Vagina (tissue), 2 donors: ENCODE data around the gene PAPSS2. TPM values are rescaled to one million over a fixed set of nuclear protein-coding genes. Genes with fewer than 3 reads are reported as not detected.
"Not testable (repeated sequence)": the region's sequence is repeated elsewhere in the genome, so short reads cannot be mapped to it uniquely, and the experiment has no call there.

Source experiments
- DNase-seq, 2 donors: peaks; one replicate each; pipeline ENCODE4 v3.0.0-alpha.2; 2017; ENCODE audit errors: extremely low spot score in 2 of 2
- H3K27ac ChIP-seq: fragments of 200-600 bp; sonication (generic); one replicate; pipeline ENCODE4 v1.5.1; 2019
- H3K27me3 ChIP-seq: fragments of 200-600 bp; sonication (generic); one replicate; pipeline ENCODE4 v1.5.1; 2019
- H3K36me3 ChIP-seq, 2 donors: fragments of 200-600 bp; sonication (generic); one replicate each; pipeline ENCODE4 v1.5.1; 2017 to 2019
- H3K4me1 ChIP-seq: fragments of 200-600 bp; sonication (generic); one replicate; pipeline ENCODE4 v1.5.1; 2019
- H3K4me3 ChIP-seq, 2 donors: fragments of 200-600 bp; sonication (generic); 1 replicate in 1 of 2; 2 replicates in 1 of 2; pipeline ENCODE4 v1.5.1; 2016 to 2019
- H3K9me3 ChIP-seq: fragments of 200-600 bp; sonication (generic); one replicate; pipeline ENCODE4 v1.5.1; 2019
- CTCF ChIP-seq, 3 experiments: fragments of 450-650 bp in 2 of 3; fragments of 200-600 bp in 1 of 3; sonication (generic) in 1 of 3; IDR thresholded peaks; one replicate each; pipeline ENCODE4 v1.5.1; 2017 to 2019; ENCODE audit warnings: antibody characterized with exemption in 3 of 3, mild to moderate bottlenecking in 2 of 3, moderate library complexity in 2 of 3
- POLR2A ChIP-seq, 2 donors: fragments of 450-650 bp; IDR thresholded peaks; one replicate each; pipeline ENCODE4 v1.6.1; 2017; ENCODE audit warnings: antibody characterized with exemption in 2 of 2, mild to moderate bottlenecking in 2 of 2, moderate library complexity in 2 of 2
- POLR2AphosphoS5 ChIP-seq, 2 donors: sonication (generic); formaldehyde crosslinking; IDR thresholded peaks; one replicate each; pipeline ENCODE4 v1.9.0; 2017; ENCODE audit warnings: antibody characterized with exemption in 2 of 2, mild to moderate bottlenecking in 2 of 2, low read depth in 1 of 2; ENCODE audit not compliant: insufficient read depth in 1 of 2
- intact Hi-C: fragments of 100-400 bp; cut with DNase I; formaldehyde crosslinking; loops from one replicate; pipeline ENCODE4 v1.15.1; 2023
- total RNA-seq: library from RNA; depleted of rRNA; stranded (reverse); fragments of >200 nt; gene quantifications from one replicate; pipeline ENCODE4 v1.2.3, GENCODE V29; 2016

PAPSS2 gene
- 12.3 TPM for total RNA-seq

- Histone ChIP-seq H3K4me1 (peaks cover 18% of the 10 kb centered on the region), H3K4me3 (peak within 1 kb of the TSS; percentile 62 to 74), H3K27ac (peak within 1 kb of the TSS; percentile 90), H3K27me3 (no peaks in the 10 kb centered on the region), H3K9me3 (no peaks in the 10 kb centered on the region), H3K36me3 (no peaks in the 10 kb centered on the region)
- intact Hi-C loops, result loop anchor here (10.0 kb wide), 1 partner anchor 75 kb away; no protein-coding TSS in a partner anchor
- DNase-seq, result no peak
- peak in 1 of 2 donors; percentile 12 for TF ChIP-seq POLR2A (IDR thresholded peaks at IDR 0.05)
- peak in 1 of 2 donors; percentile 68 for TF ChIP-seq POLR2AphosphoS5 (IDR thresholded peaks at IDR 0.05; ENCODE audit: insufficient read depth in 1 of 2, low read depth in 1 of 2)
- no peak for TF ChIP-seq CTCF (IDR thresholded peaks at IDR 0.05)
Observed at GRCh38 chr10:87659571-87660483, at the start of gene PAPSS2. Gene PAPSS2 (plus strand): TSS chr10:87659878. CDS start chr10:87659982, 104 bp downstream.

GRCh38 chr10:87611341-87611740 is 48.3 kb upstream of the PAPSS2 start:
- H3K9me3 ChIP-seq, H3K27me3 ChIP-seq, H3K4me3 ChIP-seq, DNase-seq, H3K4me1 ChIP-seq, H3K27ac ChIP-seq, intact Hi-C loops, H3K36me3 ChIP-seq: not testable (repeated sequence)

GRCh38 chr10:87612115-87612514 is 47.6 kb upstream of the PAPSS2 start:
- H3K27me3 ChIP-seq, result no peaks in the 10 kb centered on the region
- intact Hi-C loops, result no loop called here
- H3K27ac ChIP-seq, result no peak overlapping the region
- H3K36me3 ChIP-seq, result no peaks in the 10 kb centered on the region
- TF ChIP-seq POLR2AphosphoS5 (IDR thresholded peaks at IDR 0.05; ENCODE audit: insufficient read depth in 1 of 2, low read depth in 1 of 2) (no peak), POLR2A (IDR thresholded peaks at IDR 0.05) (no peak), CTCF (IDR thresholded peaks at IDR 0.05) (no peak)
- no peak for DNase-seq
- H3K9me3 ChIP-seq, result no peaks in the 10 kb centered on the region
- no peak overlapping the region for H3K4me3 ChIP-seq
- H3K4me1 ChIP-seq, result no peaks in the 10 kb centered on the region

GRCh38 chr10:87613751-87614150 is 45.9 kb upstream of the PAPSS2 start:
- no peaks in the 10 kb centered on the region for H3K36me3 ChIP-seq
- no peaks in the 10 kb centered on the region for H3K4me1 ChIP-seq
- no peaks in the 10 kb centered on the region for H3K27me3 ChIP-seq
- H3K27ac ChIP-seq, result no peak overlapping the region
- TF ChIP-seq CTCF (IDR thresholded peaks at IDR 0.05), result no peak
- TF ChIP-seq POLR2AphosphoS5 (IDR thresholded peaks at IDR 0.05; ENCODE audit: insufficient read depth in 1 of 2, low read depth in 1 of 2), result no peak
- TF ChIP-seq POLR2A (IDR thresholded peaks at IDR 0.05), result no peak
- no peaks in the 10 kb centered on the region for H3K9me3 ChIP-seq
- no peak for DNase-seq
- intact Hi-C loops, result no loop called here
- no peak overlapping the region for H3K4me3 ChIP-seq

- no peak for DNase-seq
- Histone ChIP-seq H3K4me1 (no peaks in the 10 kb centered on the region), H3K27me3 (no peaks in the 10 kb centered on the region), H3K27ac (no peak overlapping the region), H3K4me3 (no peak overlapping the region), H3K9me3 (no peaks in the 10 kb centered on the region), H3K36me3 (no peaks in the 10 kb centered on the region)
- TF ChIP-seq POLR2AphosphoS5 (IDR thresholded peaks at IDR 0.05; ENCODE audit: insufficient read depth in 1 of 2, low read depth in 1 of 2) (no peak), CTCF (IDR thresholded peaks at IDR 0.05) (no peak), POLR2A (IDR thresholded peaks at IDR 0.05) (no peak)
- intact Hi-C loops, result no loop called here
Observed at GRCh38 chr10:87615856-87616255, 43.8 kb upstream of the PAPSS2 start.
